ENCODE data around the gene MBP. TPM values are rescaled to one million over a fixed set of nuclear protein-coding genes. Genes with fewer than 3 reads are reported as not detected.

Gene MBP
- total and polyA plus RNA-seq, 2 of the 4 experiments (the other 2 are of a cell fraction), result 0.72 to 0.90 TPM

DNA sequence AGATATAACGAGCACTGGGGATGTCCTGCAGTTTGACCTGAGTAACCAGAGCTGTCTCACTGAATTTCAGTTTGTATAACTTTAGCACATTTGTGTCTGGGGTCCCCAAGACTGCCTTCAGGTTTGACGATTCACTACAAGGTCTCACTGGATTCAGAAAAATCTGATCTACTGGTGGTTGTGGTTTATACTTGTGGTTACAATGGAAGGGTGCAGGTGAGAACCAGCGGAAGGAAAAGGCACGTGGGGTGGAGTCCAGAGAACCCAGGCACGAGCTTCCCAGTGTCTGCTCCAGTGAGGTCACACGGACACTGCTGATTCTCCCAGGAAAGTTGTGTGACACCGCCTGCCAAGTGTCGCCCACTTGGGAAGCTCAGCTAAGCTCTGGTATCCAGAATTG, 184.2 kb downstream of the MBP start:
- H4K20me1 ChIP-seq (ENCODE audit: insufficient read depth, low read length), result no peaks in the 10 kb centered on the region
- no peak overlapping the region for H3K4me3 ChIP-seq (ENCODE audit: insufficient read depth, low read depth, low read length)
- H3K4me2 ChIP-seq (ENCODE audit: low read depth, low read length), result no peak overlapping the region
- H2BK120ac ChIP-seq (ENCODE audit: low read depth, low read length), result no peak overlapping the region
- POLR2A ChIA-PET (ENCODE audit: unreplicated experiment), result no interaction called here
- H3K18ac ChIP-seq (ENCODE audit: low read depth, low read length), result no peak overlapping the region
- no peak overlapping the region for H3K4ac ChIP-seq (ENCODE audit: low read depth, low read length)
- no peak overlapping the region for H2AK5ac ChIP-seq (ENCODE audit: low read depth, low read length)
- no peak overlapping the region for H3K27ac ChIP-seq (ENCODE audit: insufficient read depth, low read length)
- H2AFZ ChIP-seq (replicated peaks; ENCODE audit: low read length, poor library complexity), result no peak overlapping the region
- H3K9ac ChIP-seq (ENCODE audit: low read depth, low read length), result no peak overlapping the region
- no peaks in the 10 kb centered on the region for H3K9me3 ChIP-seq (ENCODE audit: control insufficient read depth, insufficient read depth, low read length)
- no peak overlapping the region for H3K14ac ChIP-seq (replicated peaks; ENCODE audit: low read depth, low read length)
- H4K8ac ChIP-seq (ENCODE audit: low read depth in 2 of 2, low read length in 2 of 2), result no peak overlapping the region
- no peaks in the 10 kb centered on the region for H3K4me1 ChIP-seq (ENCODE audit: control insufficient read depth, insufficient read depth, low read length)
- no TSS peak for BruUV-seq (replicated peaks)
- ATAC-seq (ENCODE audit: low read depth) (no peak), DNase-seq (no peak)
- in situ Hi-C loops (cut with MboI; ENCODE audit: low sequenced_read_pairs), result no loop called here
- no peak overlapping the region for H2BK15ac ChIP-seq (ENCODE audit: low read depth, low read length)
- H3K79me1 ChIP-seq (ENCODE audit: low read depth in 1 of 2, low read length in 2 of 2), result no peaks in the 10 kb centered on the region
- H3K56ac ChIP-seq (ENCODE audit: extremely low read depth, insufficient read depth, low read length), result no peak overlapping the region
- H2BK20ac ChIP-seq (ENCODE audit: low read depth, low read length), result no peak overlapping the region
- no peak overlapping the region for H4K91ac ChIP-seq (ENCODE audit: insufficient read depth, low read depth, low read length)
- CTCF ChIA-PET, result no interaction called here
- dilution Hi-C loops (cut with HindIII; ENCODE audit: low sequenced_read_pairs, unreplicated experiment), result no loop called here
- H2BK5ac ChIP-seq (ENCODE audit: low read depth, low read length, poor library complexity, severe bottlenecking), result no peak overlapping the region
- H3K9me1 ChIP-seq (ENCODE audit: insufficient read depth, low read length), result peaks cover 5% of the 10 kb centered on the region
- intact Hi-C loops (cut with micrococcal nuclease), result no loop called here
- H3K23ac ChIP-seq (ENCODE audit: low read depth, low read length), result no peak overlapping the region
- H4K5ac ChIP-seq (ENCODE audit: low read depth, low read length), result no peak overlapping the region
- 89% methylated on average over 3 of the region's 8 CpGs; no CpG with 5 or more reads in 1 of the 2 experiments for WGBS, 2 experiments (ENCODE audit: extremely low coverage in 2 of 2, insufficient read length in 1 of 2)
- H3K27me3 ChIP-seq (ENCODE audit: control insufficient read depth, insufficient read depth, low read length), result no peaks in the 10 kb centered on the region
- H3K36me3 ChIP-seq (ENCODE audit: control insufficient read depth, insufficient read depth, low read length), result peaks cover 19% of the 10 kb centered on the region
- H2AK9ac ChIP-seq (replicated peaks; ENCODE audit: low read depth, low read length, poor library complexity), result no peak overlapping the region
- TF ChIP-seq MXI1 (IDR thresholded peaks at IDR 0.05; ENCODE audit: borderline replicate concordance, low read depth, low read length) (no peak), POLR2A (IDR thresholded peaks at IDR 0.05; ENCODE audit: low read depth, low read length) (no peak), FOS (IDR thresholded peaks at IDR 0.05; ENCODE audit: low read depth, low read length) (no peak), RFX5 (IDR thresholded peaks at IDR 0.05; ENCODE audit: low read depth, low read length) (no peak), BHLHE40 (IDR thresholded peaks at IDR 0.05; ENCODE audit: low read depth, low read length) (no peak), NFE2L2 (IDR thresholded peaks at IDR 0.05; ENCODE audit: low read depth, low read length) (no peak), MAZ (IDR thresholded peaks at IDR 0.05; ENCODE audit: borderline replicate concordance, low read depth, low read length) (no peak), SMC3 (IDR thresholded peaks at IDR 0.05; ENCODE audit: low read depth, low read length) (no peak), CEBPB (IDR thresholded peaks at IDR 0.05; ENCODE audit: low read depth, low read length) (no peak), RCOR1 (IDR thresholded peaks at IDR 0.05; ENCODE audit: insufficient replicate concordance, low read length) (no peak), RAD21 (IDR thresholded peaks at IDR 0.05; ENCODE audit: low read length) (no peak), CHD1 (IDR thresholded peaks at IDR 0.05; ENCODE audit: low read depth, low read length) (no peak), MAFK (IDR thresholded peaks at IDR 0.05; ENCODE audit: low read depth, low read length) (no peak)
- TF ChIP-seq, protein P1, sequence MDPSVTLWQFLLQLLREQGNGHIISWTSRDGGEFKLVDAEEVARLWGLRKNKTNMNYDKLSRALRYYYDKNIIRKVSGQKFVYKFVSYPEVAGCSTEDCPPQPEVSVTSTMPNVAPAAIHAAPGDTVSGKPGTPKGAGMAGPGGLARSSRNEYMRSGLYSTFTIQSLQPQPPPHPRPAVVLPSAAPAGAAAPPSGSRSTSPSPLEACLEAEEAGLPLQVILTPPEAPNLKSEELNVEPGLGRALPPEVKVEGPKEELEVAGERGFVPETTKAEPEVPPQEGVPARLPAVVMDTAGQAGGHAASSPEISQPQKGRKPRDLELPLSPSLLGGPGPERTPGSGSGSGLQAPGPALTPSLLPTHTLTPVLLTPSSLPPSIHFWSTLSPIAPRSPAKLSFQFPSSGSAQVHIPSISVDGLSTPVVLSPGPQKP (IDR thresholded peaks at IDR 0.05; ENCODE audit: borderline replicate concordance, low read depth, low read length), result no peak
- TF ChIP-seq, protein P2, sequence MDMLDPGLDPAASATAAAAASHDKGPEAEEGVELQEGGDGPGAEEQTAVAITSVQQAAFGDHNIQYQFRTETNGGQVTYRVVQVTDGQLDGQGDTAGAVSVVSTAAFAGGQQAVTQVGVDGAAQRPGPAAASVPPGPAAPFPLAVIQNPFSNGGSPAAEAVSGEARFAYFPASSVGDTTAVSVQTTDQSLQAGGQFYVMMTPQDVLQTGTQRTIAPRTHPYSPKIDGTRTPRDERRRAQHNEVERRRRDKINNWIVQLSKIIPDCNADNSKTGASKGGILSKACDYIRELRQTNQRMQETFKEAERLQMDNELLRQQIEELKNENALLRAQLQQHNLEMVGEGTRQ (IDR thresholded peaks at IDR 0.05; ENCODE audit: low read depth, low read length), result no peak
- TF ChIP-seq, protein P3, sequence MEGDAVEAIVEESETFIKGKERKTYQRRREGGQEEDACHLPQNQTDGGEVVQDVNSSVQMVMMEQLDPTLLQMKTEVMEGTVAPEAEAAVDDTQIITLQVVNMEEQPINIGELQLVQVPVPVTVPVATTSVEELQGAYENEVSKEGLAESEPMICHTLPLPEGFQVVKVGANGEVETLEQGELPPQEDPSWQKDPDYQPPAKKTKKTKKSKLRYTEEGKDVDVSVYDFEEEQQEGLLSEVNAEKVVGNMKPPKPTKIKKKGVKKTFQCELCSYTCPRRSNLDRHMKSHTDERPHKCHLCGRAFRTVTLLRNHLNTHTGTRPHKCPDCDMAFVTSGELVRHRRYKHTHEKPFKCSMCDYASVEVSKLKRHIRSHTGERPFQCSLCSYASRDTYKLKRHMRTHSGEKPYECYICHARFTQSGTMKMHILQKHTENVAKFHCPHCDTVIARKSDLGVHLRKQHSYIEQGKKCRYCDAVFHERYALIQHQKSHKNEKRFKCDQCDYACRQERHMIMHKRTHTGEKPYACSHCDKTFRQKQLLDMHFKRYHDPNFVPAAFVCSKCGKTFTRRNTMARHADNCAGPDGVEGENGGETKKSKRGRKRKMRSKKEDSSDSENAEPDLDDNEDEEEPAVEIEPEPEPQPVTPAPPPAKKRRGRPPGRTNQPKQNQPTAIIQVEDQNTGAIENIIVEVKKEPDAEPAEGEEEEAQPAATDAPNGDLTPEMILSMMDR (conservative IDR thresholded peaks at IDR 0.05; ENCODE audit: low read depth, low read length), result no peak

Data from IMR-90 (cell line).